ENCODE results near the gene MON1A.

DNA sequence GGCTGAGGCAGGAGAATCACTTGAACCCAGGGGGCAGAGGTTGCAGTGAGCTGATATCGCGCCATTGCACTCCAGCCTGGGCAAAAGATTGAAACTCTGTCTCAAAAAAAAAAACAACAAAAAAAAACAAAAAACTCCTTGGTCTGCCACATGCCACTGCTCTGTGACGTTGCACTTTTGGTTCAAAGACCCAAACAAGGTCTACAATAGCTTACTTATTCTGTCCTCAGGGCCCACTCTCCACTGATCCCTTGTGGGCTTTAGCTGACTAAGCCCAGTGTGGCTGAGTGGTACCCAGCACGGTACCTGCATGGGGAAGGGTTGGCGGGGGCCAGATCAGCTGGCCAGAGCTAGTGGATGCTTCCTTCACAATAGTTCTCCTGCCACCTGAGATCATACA is 1.8 kb downstream of the MON1A start:
- TF ChIP-seq CTCF (IDR thresholded peaks at IDR 0.05; ENCODE audit: insufficient read depth, low read length) (no peak), POLR2AphosphoS5 (IDR thresholded peaks at IDR 0.05; ENCODE audit: low read depth) (no peak)
- TF ChIP-seq, protein P1, sequence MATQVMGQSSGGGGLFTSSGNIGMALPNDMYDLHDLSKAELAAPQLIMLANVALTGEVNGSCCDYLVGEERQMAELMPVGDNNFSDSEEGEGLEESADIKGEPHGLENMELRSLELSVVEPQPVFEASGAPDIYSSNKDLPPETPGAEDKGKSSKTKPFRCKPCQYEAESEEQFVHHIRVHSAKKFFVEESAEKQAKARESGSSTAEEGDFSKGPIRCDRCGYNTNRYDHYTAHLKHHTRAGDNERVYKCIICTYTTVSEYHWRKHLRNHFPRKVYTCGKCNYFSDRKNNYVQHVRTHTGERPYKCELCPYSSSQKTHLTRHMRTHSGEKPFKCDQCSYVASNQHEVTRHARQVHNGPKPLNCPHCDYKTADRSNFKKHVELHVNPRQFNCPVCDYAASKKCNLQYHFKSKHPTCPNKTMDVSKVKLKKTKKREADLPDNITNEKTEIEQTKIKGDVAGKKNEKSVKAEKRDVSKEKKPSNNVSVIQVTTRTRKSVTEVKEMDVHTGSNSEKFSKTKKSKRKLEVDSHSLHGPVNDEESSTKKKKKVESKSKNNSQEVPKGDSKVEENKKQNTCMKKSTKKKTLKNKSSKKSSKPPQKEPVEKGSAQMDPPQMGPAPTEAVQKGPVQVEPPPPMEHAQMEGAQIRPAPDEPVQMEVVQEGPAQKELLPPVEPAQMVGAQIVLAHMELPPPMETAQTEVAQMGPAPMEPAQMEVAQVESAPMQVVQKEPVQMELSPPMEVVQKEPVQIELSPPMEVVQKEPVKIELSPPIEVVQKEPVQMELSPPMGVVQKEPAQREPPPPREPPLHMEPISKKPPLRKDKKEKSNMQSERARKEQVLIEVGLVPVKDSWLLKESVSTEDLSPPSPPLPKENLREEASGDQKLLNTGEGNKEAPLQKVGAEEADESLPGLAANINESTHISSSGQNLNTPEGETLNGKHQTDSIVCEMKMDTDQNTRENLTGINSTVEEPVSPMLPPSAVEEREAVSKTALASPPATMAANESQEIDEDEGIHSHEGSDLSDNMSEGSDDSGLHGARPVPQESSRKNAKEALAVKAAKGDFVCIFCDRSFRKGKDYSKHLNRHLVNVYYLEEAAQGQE (IDR thresholded peaks at IDR 0.05; ENCODE audit: insufficient replicate concordance, low read depth) = no peak
